AG04450 (cell line): ENCODE data around the gene UNC45B. TPM values are rescaled to one million over a fixed set of nuclear protein-coding genes. Genes with fewer than 3 reads are reported as not detected.

ENCODE experiments used
- CTCF ChIA-PET: fragments of 300-600, 350-600 bp; formaldehyde crosslinking; extraction: SDS; loops from one replicate; lab custom pipeline; 2022; ENCODE audit warnings: antibody characterized with exemption, inconsistent platforms; lab: Charles Lee
- POLR2A ChIA-PET: fragments of 350-600 bp; formaldehyde crosslinking; extraction: SDS; loops from one replicate; lab custom pipeline; 2021; ENCODE audit warnings: antibody characterized with exemption, inconsistent platforms; lab: Yijun Ruan, JAX
- DNase-seq: peaks from one replicate; pipeline ENCODE4 v3.0.0-alpha.2; 2011; ENCODE audit warnings: low read depth, low spot score
- H3K27ac ChIP-seq: one replicate; pipeline ENCODE4 v1.5.1; 2012; ENCODE audit warnings: low read depth, low read length, control low read depth
- H3K27me3 ChIP-seq: one replicate; pipeline ENCODE4 v1.6.0; 2012; ENCODE audit warnings: low read length; ENCODE audit not compliant: control insufficient read depth, insufficient read depth
- H3K4me3 ChIP-seq: 2 replicates; pipeline ENCODE4 v1.5.1; 2011; ENCODE audit warnings: mild to moderate bottlenecking, low read depth, low read length, control low read depth
- H3K9me3 ChIP-seq: 2 replicates; pipeline ENCODE4 v1.5.1; 2012; ENCODE audit warnings: low read length; ENCODE audit not compliant: control insufficient read depth, insufficient read depth
- polyA plus RNA-seq: library from polyadenylated mRNA; depleted of rRNA; stranded (reverse); fragments of >200 nt; gene quantifications from 2 replicates; pipeline ENCODE4 v1.2.3, GENCODE V29; 2011
- TF ChIP-seq, protein P1 (sequence below): IDR thresholded peaks from 2 replicates; pipeline ENCODE4 v1.5.1; 2011; ENCODE audit warnings: low read depth, low read length, control low read depth, inconsistent platforms

The UNC45B gene
- polyA plus RNA-seq, 1 experiment: not detected

DNA sequence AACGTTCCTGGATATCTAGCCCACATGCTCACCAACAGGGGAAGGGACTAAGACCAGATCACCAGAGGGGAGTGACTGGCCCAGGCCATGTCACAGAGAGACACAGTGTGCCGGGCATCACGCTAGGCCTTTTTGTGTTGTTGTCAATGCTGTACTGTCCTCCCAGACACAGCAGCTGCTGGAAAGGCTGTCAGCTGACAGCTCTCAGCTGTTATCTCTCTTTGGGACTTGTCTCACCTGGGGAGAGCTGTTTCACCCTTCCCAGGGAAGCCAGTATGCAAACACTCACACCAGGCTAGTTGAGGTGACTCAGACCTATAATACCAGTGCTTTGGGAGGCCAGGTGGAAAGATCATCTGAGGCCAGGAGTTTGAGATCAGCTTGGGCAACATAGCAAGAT, 19.4 kb downstream of the UNC45B start:
- TF ChIP-seq, protein P1, sequence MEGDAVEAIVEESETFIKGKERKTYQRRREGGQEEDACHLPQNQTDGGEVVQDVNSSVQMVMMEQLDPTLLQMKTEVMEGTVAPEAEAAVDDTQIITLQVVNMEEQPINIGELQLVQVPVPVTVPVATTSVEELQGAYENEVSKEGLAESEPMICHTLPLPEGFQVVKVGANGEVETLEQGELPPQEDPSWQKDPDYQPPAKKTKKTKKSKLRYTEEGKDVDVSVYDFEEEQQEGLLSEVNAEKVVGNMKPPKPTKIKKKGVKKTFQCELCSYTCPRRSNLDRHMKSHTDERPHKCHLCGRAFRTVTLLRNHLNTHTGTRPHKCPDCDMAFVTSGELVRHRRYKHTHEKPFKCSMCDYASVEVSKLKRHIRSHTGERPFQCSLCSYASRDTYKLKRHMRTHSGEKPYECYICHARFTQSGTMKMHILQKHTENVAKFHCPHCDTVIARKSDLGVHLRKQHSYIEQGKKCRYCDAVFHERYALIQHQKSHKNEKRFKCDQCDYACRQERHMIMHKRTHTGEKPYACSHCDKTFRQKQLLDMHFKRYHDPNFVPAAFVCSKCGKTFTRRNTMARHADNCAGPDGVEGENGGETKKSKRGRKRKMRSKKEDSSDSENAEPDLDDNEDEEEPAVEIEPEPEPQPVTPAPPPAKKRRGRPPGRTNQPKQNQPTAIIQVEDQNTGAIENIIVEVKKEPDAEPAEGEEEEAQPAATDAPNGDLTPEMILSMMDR: no peak

DNA sequence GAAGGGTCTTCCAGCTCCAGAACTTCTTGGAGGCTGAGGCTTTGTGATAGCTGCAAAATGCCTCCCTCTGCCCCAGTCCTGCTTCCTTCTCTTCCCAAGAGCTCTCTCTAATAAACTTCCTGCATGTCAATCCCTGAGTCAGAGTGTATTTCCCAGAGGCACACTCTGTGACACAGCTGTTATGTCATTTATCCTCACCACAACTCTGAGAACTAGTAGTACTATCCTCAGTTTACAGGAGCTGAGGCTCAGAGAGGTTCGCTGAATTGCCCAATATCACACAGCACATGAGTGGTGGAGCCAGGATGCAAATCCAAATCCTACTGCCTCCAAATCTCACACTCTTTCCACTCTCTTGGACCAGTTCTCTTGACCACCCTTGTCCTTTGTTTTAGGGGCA, 20.0 kb downstream of the UNC45B start:
- CTCF ChIA-PET: interaction anchor here (0.7 to 1.8 kb wide), 3 partner anchors 365 to 371 kb away, joined by 3 to 7 read pairs (median 3); no protein-coding TSS in a partner anchor
- POLR2A ChIA-PET: interaction anchor here (0.7 kb wide), 1 partner anchor 206 kb away, joined by 5 read pairs; the partner anchor contains the start of gene SLFN11
- Histone ChIP-seq H3K4me3 (no peak overlapping the region), H3K27me3 (no peaks in the 10 kb centered on the region), H3K27ac (no peak overlapping the region), H3K9me3 (no peaks in the 10 kb centered on the region)
- DNase-seq: no peak
- TF ChIP-seq, protein P1: no peak

More for the DNA sequence above, 19.4 kb downstream of the UNC45B start:
- no peaks in the 10 kb centered on the region for H3K9me3 ChIP-seq
- CTCF ChIA-PET: interaction anchor here (0.7 to 1.8 kb wide), 2 partner anchors 366 to 372 kb away, joined by 3 to 7 read pairs; no protein-coding TSS in a partner anchor
- H3K27ac ChIP-seq: no peak overlapping the region
- H3K27me3 ChIP-seq: no peaks in the 10 kb centered on the region
- DNase-seq: no peak
- H3K4me3 ChIP-seq: no peak overlapping the region
- POLR2A ChIA-PET: no interaction called here

DNA sequence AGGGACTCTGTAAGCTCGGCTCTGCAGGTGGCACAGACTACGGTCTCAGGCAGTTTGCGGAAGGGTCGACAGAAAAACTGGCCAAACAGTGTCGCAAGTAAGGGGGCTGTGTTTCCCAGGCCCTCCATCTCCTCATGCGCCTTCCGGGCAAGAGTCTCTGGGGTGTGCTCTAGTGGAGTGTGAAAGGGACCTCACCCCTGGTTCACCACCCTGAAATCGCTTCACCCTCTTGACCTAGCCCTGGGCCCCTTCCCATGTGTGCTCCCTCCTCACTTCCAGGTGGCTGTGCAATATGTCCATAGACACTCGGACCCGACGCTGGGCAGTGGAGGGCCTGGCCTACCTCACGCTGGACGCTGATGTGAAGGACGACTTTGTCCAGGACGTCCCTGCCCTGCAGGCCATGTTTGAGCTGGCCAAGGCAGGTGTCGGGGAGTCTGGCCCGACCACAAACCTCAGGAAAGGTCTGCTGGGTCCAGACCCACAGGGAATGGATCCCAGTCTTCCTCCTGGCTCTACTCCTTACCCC, 22.3 kb downstream of the UNC45B start:
- Histone ChIP-seq H3K9me3 (no peaks in the 10 kb centered on the region), H3K27ac (no peak overlapping the region), H3K27me3 (no peaks in the 10 kb centered on the region), H3K4me3 (no peak overlapping the region)
- ChIA-PET CTCF (interaction anchor here (0.6 to 1.9 kb wide), 6 partner anchors 28 to 421 kb away, joined by 3 to 13 read pairs (median 8); partner anchors contain the start of gene SLFN12L), POLR2A (no interaction called here)
- TF ChIP-seq, protein P1: no peak
- no peak for DNase-seq

DNA sequence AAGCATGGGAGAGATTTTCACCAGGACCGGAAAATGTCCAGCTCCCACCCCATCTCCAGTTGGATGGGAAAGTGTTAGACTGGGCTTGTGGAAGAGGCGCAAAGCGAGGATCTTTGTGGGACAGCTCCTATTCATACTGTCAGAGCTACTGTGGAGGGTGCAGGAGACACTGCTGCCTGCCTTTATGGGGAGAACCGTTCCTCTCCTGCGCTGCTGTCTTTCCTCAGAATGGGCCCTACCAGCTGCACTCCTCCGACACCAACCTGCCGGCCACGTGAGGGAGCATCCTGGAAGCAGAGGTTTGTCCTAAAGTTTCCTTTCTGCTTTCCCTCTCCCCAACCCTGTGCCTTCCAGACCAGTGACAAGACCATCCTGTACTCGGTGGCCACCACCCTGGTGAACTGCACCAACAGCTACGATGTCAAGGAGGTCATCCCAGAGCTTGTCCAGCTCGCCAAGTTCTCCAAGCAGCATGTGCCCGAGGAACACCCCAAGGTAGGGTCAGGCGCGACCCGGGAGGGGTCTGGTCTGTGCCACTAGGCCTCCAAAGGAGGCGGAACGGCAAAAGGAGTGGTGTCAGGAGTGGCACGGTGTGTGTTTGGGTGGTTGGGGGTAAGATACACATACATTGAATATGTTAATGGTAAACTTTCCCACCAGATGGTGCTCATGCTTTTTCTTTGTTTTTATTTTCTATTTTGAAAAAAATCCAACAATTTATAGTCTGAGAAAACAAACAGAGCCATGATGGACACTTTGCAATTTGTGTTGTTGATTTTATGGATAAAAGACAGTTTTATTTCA, 23.6 kb downstream of the UNC45B start:
- no peak for DNase-seq
- TF ChIP-seq, protein P1: peak; percentile 27
- ChIA-PET CTCF (interaction anchor here (0.7 to 1.9 kb wide), 8 partner anchors 30 to 406 kb away, joined by 3 to 13 read pairs (median 6); partner anchors contain the start of gene SLFN12L), POLR2A (no interaction called here)
- H3K4me3 ChIP-seq: no peak overlapping the region
- no peaks in the 10 kb centered on the region for H3K9me3 ChIP-seq
- H3K27me3 ChIP-seq: no peaks in the 10 kb centered on the region
- H3K27ac ChIP-seq: no peak overlapping the region
